Dedifferentiated amniotic fluid mesenchymal stem cell (primary cell): ENCODE results near the gene ZYX.
"Not testable (repeated sequence)": the region's sequence is repeated elsewhere in the genome, so short reads cannot be mapped to it uniquely, and the experiment has no call there.

Source experiments
- DNase-seq: peaks from one replicate; pipeline ENCODE4 v3.0.0-alpha.2; 2016; ENCODE audit errors: extremely low spot score

Gene ZYX

DNA sequence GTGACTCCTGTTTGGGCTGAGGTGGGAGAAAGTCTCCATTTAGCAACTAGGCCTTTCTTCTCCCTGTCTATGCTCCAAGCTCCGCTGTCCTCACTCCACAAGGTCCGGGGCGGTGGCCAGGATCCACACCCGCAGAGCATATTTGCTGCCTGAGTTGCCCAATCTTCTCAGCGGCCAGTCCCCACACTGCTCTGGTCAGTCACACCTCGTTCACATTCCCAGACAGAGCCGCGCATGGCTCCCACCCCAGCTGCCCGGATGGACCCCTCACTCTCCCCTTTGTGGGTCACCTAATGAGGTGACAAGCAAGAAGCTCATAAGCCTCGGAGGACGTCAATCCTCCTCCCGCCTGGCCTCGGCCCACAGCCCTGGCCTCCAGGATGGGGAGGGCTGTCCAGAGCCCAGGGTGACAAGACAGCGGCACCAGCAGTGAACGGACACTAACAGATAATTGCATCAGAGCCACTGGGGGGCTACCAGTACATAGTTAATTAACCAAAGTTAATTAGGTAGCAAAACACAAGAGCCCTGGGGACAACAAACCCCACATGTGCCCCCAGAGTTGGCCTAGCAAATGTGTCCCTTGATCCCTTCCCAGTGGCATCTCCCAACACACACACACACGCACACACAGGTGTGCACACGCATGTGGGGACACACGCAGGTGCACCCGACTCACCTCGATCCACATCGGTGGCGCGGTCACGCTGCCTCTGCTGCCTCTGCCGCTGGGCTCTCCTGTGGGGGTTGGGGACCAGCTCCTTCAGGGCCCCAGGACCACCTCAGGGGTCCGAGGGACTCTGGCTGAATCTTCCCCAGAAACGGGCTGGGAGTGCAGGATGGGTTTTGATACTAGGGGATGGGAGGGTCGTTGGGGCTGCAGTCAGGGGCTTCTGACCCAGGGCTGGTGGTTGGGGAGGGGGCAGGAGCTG, 15.7 kb downstream of the ZYX start:
- DNase-seq: no peak

DNA sequence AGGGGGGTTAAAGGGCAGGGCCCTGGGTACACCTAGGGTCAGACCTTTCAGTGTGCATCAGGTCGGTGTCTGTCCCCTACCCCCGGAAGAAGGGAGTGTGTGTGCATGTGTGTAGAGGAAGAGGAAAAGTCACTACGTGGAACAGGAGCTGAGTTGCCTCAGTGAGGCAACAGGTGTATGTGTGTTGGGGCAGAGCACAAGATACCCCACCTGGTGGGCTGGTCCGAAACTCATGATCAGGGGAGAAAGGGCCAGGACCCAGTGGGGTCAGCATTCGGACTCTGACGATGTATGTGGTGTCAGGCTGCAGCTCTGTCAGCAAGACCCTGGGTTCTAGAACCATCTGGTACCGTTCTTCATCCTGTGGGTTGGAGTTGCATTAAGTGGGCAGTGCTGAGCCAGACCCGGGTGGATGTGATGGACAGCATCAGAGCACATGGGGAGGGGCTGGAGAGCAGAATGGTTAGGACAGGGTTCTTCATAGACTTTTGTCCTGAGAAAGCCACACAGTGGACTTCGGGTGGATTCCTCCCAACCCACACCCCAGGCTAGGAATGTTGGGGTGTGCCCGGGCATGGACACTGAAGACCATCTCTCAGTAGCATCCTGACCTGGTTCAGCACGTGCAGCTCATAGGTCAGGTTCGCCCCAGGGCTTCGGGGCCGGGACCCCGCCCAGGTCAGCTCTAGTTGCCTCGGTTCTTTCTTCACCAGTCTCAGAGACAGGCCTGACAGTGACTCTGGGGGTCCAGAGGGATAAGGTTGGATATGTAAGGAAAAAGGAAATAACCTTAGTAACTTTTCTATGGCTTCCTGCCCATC, 16.8 kb downstream of the ZYX start:
- DNase-seq: no peak

DNA sequence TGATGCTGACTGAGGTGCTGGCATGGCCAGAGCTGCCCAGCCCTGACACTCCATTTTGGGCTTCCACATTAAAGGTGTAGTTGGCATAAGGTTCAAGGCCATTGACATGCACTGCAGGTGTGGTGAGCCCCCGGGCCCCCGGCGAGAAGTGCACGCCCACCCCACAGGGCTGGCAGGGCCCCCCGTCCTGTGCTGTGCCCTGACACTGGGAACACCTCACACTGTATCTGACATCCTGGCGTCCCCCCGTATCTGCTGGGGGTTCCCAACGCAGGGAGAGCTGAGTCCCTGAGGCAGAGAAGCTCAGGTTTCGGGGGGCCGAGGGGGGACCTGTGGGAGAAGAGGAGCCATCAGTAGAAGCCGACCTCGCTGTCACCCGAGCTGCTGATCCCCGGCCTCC, 17.5 kb downstream of the ZYX start:
- no peak for DNase-seq

DNA sequence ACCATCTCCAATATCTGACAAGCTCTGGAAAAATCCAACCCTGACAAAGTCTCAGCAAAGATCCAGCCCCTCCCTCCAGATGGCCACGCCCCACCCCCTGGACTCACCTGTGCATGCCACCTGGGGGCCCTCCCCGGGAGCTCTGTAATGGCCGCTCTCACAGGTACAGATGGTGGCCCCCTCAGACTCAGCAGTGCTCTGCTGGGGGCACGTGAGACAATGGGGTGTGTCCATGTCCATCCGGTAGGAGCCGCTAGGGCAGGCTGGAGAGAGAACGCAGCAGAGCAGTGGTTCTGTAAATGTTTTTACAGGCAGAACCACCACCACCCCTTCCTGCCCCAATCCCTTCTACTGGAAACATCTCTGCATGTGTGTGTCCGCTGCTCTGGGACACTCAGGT, 18.0 kb downstream of the ZYX start:
- DNase-seq: no peak

DNA sequence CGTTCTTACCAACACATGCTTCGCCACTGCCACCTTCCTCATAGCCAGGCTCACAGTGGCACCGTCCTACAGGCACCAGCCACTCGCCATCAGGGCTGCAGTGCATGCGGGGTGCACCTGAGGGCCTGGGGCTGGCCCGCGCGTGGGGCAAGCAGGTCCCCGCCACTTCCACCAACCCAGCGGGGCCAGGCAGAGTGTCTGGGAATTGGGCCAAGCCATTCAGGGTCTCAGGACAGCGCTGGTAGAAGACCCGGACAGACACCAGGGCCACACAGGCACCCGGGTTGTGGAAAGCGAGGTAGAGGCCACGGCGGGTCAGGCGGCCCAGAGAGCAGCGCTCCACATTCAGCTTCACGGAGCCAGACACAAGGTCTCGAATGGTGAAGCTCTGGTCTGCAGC, 18.5 kb downstream of the ZYX start:
- no peak for DNase-seq

DNA sequence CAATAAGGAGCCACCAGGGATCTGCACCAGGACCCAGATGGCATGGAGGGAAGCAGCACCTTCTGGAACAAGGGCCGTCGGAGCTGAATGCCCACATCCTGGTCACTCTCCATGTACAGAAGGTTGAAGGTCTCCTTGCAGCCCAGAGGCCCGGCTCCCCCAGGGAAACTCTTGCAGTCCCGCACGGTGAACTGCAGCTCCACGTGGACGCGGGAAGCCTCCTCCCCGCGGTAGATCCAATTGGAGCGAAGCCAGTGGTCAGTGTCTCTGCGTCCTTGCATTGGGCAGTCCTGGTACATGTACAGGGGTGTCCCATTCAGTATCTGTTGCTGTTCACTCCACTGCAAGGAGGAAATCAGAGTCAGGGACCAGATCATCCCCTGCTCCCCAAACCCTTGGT, 20.1 kb downstream of the ZYX start:
- DNase-seq: no peak

DNA sequence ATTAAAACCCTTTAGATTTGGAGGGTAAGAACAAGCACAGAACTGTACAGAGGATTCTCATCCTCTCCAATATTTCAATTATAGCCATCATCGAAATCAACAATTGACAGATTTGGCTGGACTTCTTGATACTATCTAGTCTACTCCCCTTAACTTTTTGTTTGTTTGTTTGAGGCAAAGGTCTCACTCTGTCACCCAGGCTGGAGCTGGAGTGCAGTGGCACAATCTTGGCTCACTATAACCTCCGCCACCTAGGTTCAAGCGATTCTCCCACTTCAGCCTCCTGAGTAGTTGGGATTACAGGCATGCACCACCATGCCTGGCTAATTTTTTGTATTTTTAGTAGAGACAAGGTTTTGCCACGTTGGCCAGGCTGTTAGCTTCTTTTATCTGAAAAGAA, 21.1 kb downstream of the ZYX start:
- DNase-seq: not testable (repeated sequence)

DNA sequence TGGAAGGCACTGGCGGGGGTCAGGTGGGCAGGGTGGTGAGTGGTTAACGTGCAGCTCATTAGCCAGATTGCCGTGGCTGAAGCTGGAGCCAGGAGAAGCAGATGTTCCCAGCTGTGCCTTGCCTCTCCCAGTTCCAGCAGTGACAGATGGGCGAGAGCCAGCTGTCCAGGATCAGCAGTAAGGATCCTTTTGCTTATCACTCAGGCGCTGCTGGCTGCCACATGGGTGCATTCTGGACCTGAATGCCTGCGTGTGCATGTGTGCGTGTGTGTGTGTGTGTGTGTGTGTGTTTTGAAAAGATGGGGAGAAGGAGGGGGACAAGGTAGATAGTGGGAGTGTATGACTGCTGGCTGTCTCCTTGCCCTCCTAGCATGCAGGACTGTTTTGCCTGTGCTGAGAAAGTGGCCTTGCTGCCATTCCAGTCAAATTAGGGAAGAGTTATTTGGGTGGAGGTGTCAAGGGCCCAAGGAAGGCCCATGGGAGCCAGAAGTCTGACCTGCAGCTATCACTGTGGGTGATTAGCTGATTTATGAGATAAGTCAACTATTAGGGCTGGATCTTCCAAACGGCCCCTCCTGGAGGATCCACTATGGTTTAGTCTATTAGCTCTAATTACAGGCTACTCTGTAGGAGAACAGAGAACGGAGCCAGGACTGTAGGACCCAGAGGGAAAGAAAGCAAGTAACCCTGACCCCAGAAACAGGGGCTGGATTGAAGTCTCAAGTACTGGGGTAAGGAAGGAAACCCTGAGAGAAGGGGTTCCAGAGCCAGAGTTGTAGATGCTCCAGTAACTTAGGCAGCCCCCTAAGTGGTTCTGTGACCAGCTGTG, 24.2 kb downstream of the ZYX start:
- DNase-seq: no peak

DNA sequence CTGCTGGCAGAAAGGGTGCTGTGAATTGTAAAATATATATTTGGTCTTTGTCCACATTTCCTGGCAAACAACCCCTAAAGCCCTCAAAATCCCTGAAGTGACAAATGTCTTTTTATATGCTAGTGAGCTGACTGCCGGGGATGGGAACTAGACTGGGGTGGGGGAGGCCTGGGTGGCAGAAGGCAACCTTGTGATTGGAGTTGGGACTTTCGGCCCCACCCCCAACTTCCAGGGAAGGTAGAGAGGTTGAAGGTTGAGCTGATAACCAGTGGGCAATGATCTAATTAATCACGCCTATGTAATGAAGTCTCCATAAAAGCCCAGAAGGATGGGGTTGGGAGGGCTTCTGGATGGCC, 24.8 kb downstream of the ZYX start:
- DNase-seq: no peak

DNA sequence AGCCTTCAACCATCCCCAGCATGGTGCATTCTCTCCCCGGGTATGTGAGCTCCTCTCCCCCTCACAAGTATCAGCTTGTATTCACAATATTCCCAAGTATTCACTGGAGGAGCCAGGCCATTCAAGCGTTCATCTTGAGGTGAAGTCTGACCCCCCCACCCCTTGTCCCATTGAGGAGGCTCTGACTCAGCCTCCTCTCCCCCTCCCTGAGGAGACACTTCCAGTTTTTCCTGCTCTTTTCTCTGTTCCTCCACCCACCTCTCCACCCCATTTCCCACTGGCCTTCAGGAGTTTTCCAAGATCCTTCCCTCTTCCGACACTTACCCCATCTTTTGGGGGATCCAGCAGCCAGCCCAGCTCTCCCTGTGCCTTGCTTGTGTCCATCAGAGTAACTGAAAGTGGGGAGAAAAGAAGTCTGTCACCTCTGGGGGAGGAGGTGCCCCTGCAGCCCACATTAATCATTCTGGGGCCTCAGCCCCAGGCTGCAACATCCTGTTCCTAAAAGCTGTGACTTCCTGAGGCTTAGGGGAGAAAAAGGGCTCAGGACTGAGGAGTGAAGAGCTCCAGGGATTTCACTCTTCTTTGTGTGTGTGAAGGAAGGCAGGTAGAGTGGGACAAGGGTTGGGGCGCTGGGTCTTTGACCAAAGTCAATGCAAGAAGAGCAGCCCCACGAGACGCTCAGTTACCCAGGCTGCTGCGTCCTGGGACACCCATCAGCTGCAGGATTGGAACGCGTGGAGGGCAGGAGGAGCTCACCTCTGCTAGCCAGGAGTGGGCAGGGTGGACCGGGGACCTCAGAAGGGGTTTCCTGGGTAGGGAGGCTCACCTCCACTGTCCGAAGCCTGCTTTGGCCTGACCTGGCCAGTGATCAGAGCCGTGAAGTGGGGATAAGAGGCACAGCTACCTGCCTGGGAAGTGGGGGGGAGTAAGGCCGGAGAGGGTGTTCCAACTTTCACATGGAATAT, 26.4 kb downstream of the ZYX start:
- DNase-seq: no peak

DNA sequence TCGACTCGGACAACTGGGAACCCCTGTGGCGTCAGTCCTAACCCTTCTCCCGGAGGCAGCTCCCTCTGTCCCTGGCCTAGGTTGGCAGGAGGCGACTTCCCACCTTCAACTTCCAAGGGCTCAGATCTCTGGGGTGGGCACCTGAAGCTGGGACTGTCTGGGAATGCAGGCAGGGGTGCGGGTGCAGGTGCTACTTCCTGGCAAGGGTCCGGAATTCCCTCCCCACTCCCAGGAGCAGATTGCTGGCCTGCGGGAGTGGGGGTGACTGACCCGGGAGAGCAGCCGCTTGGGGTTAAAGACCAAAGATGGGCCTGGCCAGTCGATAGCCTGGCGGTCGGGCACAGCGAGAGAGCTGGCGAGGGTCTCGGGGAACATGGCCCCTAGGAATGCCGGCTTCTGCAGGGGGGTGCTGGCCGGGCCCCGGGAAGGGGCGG, 27.1 kb downstream of the ZYX start:
- no peak for DNase-seq

DNA sequence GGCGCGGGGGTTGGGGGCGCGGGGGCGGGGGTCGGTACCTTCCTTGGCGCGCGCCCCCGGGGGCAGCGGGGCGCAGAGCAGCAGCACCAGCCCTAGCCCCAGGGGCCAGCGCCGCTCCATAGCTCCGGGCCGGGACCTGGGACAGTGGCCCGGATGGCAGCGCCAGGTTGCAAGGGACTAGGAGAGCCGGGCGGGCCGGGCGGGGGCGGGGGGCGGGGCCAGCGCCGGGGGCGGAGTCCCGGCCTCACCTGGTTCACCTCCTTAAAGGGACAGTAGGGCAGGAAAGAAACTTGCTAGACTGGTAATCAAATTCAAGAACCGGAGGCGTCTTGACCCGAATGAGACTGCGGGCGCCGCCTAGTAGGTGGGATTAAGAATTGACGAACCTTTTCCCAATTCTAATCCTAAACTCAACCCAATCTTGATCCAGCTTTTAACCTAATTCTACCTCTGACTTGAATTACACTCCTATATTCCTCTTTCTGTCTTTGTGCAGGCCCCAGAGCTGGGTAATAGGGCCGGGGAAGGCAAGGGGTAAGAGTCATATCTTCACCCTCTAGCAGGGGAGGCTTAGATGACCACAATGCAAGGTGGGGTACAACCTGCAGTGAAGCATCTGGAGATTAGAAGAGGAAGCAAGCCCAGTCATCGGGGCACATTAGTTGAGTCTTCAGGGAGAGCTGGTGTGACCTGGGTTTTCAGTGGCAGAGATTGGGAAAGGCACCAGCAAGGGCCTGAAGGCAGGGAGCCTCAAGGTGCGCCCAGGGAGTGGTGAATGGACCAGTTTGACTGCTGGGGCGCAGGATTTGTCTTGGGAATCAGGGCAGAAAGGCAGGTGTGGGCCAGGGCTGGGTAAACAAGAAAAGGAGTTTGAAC, 27.8 kb downstream of the ZYX start, which contains the start of gene EPHA1:
Gene EPHA1 (minus strand): TSS at position 171 of the 876 bp plus-strand sequence. CDS start 51 bp downstream, at position 120.
- no peak for DNase-seq

DNA sequence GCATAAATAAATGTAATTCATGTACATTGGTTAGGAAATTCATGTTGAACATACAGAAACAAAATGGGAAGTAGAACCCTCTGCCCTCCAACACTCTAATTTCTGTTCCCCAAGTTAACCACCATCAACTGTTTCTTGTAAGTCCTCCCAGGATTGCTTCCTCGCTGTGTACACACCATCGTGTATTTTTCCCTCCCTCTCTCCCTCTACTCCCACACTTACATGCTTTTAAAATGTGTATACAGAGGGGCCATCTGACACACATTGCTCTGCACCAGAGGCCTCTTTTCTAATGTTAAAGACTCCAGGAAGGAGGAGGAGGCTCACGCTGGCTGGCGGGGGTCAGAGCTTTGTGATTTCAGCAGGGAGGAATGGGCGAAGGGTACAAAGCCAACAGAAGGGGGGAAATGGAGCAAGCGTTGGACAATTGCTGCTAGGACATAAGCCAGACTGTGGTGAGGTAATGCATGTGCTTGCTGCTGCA, 29.4 kb downstream of the ZYX start:
- DNase-seq: no peak

DNA sequence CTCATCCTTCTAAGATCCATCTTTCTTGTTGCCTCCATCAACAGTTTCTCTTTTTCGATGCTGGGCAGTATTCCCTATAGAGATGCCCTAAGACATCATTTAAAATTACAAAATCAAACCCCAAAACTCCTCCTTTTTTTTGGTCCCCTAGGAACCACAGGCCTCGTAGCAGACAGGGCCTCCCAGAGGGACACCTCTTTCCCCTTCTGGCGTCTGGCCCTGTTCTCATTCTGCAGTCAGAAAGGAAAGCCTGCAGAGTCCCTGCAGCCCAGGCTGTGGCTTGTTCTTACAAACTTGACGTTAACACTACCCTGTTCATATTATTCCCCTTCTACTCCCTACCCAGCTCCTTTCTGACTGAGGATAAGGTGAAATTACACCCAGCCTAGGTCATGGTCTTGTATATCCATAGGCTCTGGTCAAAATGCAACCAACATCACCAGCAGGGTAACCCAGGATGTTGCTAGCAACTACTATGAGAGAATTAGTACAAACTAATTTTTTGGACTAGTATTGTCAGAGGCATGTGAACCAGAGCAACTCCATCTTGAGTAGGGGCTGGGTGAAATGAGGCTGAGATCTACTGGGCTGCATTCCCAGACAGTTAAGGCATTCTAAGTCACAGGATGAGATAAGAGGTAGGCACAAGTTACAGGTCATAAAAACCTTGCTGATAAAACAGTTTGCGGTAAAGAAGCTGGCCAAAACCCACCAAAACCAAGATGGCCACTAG, 31.0 kb downstream of the ZYX start:
- DNase-seq: no peak

DNA sequence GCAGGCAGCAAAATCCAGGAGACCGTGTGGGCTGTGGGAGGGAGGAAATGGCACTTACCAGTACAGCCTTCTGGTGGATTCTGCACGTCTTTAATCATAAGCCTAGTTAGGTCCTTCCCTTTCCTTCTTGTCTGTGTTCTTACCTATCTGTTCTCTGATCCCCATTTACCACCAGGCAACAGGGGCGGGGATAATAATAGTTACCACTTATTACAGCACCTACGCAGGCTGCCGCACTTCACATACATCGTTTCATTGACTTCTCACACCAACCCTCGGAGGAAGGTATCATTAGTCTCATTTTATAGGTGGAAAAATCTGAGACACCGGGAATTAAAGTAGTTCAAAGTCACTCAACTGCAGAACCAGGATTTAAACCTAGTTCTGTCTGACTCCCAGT, 32.0 kb downstream of the ZYX start:
- DNase-seq: no peak

DNA sequence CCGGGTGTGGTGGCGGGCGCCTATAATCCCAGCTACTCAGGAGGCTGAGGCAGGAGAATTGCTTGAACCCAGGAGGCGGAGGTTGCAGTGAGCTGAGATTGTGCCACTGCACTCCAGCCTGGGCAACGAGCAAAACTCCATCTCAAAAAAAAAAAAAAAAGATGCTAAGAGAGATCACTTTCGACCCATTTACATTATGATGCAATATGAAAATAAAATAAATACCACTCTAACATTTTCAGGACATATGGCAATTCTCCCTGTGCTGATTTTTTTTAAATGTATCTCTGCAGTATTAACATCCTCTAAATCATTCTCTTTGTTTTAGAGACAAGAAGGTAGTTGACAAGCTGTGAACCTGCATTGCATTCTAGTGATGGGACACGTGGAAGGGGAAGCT, 34.1 kb downstream of the ZYX start:
- not testable (repeated sequence) for DNase-seq

DNA sequence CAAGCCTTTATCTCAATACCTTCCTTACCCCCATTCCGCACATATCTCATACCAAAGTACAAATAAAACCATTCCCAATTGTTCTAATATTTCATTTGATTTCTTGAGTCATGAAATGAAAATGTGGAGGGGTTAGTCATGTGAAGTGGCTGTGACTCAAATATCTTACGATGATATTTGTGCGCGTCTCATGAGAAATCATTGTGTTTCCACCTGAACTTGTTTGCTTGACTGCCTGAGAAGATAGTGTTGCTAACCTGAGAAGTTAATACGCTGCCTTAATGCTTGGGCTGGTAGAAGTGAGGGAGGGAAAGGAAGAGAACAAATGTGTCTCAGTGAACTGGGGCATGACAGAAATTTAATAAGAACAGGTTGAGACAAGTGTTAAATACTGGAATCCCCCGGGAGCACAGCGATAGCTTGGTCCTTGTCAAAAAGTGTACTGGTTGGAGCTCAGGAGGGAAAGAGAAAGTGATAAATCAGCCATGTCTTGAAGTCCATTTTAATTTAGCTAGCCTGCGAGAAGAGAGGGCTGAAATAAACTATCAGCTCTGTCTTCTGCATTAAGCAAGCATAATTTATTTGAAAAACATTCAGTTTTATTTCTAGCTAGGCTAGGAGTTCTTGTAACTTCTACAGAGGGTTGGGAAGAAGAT, 34.7 kb downstream of the ZYX start:
- no peak for DNase-seq

DNA sequence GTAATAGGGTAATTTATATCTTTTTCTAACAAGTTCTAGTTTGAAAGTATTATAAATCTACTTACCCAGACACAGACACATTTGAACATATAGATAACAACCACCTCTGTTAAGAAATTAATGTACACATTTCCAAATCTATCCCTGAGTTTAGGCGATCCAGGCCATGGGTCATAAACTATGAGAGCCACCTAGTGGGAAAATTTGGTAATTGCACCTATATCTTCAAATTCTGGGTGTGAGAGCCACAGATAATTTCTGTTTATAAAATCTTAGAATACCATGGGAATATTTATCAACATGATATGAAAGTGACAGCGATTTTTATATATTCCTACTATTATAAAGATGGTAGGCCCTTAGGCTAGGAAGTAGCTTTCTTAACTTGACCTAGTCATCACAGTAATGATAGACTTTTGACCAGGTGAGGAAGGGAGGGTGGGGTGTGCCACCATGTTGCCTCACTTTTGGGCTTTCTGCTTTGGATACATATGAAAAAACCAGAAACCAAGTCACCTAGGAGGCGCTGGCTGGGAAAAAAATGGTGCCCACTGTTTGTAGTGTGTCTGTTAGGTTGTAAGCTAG, 35.5 kb downstream of the ZYX start:
- peak; percentile 58 for DNase-seq
